NT2/D1 (cell line): ENCODE results near the gene CD84.

ENCODE experiments used
- SUZ12 ChIP-seq: IDR thresholded peaks from 2 replicates; pipeline ENCODE4 v1.6.1; 2011; ENCODE audit not compliant: insufficient read length, insufficient read depth; ENCODE audit errors: extremely low read depth
- YY1 ChIP-seq: IDR thresholded peaks from 2 replicates; pipeline ENCODE4 v1.6.1; 2011; ENCODE audit not compliant: insufficient read length, insufficient read depth
- ZNF274 ChIP-seq: IDR thresholded peaks from 2 replicates; pipeline ENCODE4 v1.6.1; 2011; ENCODE audit warnings: mild to moderate bottlenecking, low read depth, low read length

DNA sequence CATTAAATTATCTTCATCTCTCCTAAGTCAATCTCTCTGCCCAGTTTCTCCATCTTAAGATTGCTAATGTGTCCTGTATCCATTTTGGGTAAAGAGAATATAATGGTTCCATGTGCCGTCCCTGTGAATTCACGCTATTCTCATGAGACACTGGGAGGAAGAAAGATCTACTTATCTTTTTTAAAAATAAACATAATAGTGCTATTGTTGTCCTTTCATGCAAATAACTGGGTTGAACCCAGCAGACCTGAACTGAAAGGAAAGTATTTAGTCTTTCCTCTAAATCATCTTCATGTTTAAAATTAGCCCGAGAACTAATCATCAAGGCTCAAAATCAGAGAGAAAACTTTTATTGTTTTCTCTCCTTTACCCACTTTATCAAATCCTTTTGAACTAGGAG lies 45.2 kb upstream of the CD84 start:
- no peak for TF ChIP-seq YY1
- no peak for TF ChIP-seq SUZ12
- TF ChIP-seq ZNF274: no peak
